GM21423 (cell line): ENCODE results near the gene SBF1.

Experiments
- ATAC-seq: cut with Tn5 transposase; IDR thresholded peaks from one replicate; pipeline ENCODE4 v1.9.1; 2021; ENCODE audit warnings: mild to moderate bottlenecking, moderate library complexity; ENCODE audit not compliant: unreplicated experiment

SBF1 gene

GRCh38 chr22:50485221-50486131 lies 10.6 kb upstream of the SBF1 start:
- no peak for ATAC-seq

GRCh38 chr22:50483977-50484853 lies 9.4 kb upstream of the SBF1 start:
- no peak for ATAC-seq

- ATAC-seq = no peak
Observed at GRCh38 chr22:50483556-50483955, 8.7 kb upstream of the SBF1 start.

- ATAC-seq = no peak
Observed at GRCh38 chr22:50483106-50483505, 8.3 kb upstream of the SBF1 start.

GRCh38 chr22:50482107-50483074 lies 7.6 kb upstream of the SBF1 start:
- ATAC-seq = no peak

GRCh38 chr22:50481440-50482106 lies 6.7 kb upstream of the SBF1 start, which contains the start of gene ADM2:
TSS of gene ADM2 (plus strand) at chr22:50481543. CDS start at chr22:50481848, 305 bp downstream.
- ATAC-seq = no peak

- no peak for ATAC-seq
Observed at GRCh38 chr22:50481045-50481439, 6.2 kb upstream of the SBF1 start.

GRCh38 chr22:50479721-50480120 lies 4.9 kb upstream of the SBF1 start:
- no peak for ATAC-seq

GRCh38 chr22:50477923-50478322 lies 3.1 kb upstream of the SBF1 start:
- ATAC-seq = no peak

- ATAC-seq = no peak
Observed at GRCh38 chr22:50476868-50477267, 2.0 kb upstream of the SBF1 start.

GRCh38 chr22:50475652-50476002 lies 792 bp upstream of the SBF1 start:
- no peak for ATAC-seq

- no peak for ATAC-seq
Observed at GRCh38 chr22:50473855-50474671, 772 bp downstream of the SBF1 start.

GRCh38 chr22:50473088-50473487 lies 1.7 kb downstream of the SBF1 start:
- no peak for ATAC-seq

GRCh38 chr22:50471962-50472361 lies 2.9 kb downstream of the SBF1 start:
- ATAC-seq = no peak

GRCh38 chr22:50471197-50471847 lies 3.5 kb downstream of the SBF1 start:
- no peak for ATAC-seq

GRCh38 chr22:50470491-50470890 lies 4.3 kb downstream of the SBF1 start:
- peak; percentile 1 for ATAC-seq

GRCh38 chr22:50469377-50470305 lies 5.2 kb downstream of the SBF1 start:
- peak; percentile 61 for ATAC-seq

GRCh38 chr22:50468626-50469025 lies 6.2 kb downstream of the SBF1 start:
- ATAC-seq = no peak
